Stimulated activated CD4-positive, alpha-beta T cell treated with anti-CD3 and anti-CD28 coated beads, TNF-alpha, amount 100 ng/mL, for 24 hours (primary cell): ENCODE data around the gene TMEM62.
"Not testable (repeated sequence)": the region's sequence is repeated elsewhere in the genome, so short reads cannot be mapped to it uniquely, and the experiment has no call there.

Experiments
- DNase-seq, 3 experiments: peaks; one replicate each; pipeline ENCODE4 v3.0.0-alpha.2; 2020; ENCODE audit warnings: low read depth in 3 of 3

Gene TMEM62

DNA sequence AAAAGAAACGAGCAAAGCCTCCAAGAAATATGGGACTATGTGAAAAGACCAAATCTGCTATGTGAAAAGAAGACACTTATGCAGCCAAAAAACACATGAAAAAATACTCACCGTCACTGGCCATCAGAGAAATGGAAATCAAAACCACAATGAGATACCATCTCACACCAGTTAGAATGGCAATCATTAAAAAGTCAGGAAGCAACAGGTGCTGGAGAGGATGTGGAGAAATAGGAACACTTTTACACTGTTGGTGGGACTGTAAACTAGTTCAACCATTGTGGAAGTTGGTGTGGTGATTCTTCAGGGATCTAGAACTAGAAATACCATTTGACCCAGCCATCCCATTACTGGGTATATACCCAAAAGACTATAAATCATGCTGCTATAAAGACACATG, 43.8 kb downstream of the TMEM62 start:
- not testable (repeated sequence) for DNase-seq

DNA sequence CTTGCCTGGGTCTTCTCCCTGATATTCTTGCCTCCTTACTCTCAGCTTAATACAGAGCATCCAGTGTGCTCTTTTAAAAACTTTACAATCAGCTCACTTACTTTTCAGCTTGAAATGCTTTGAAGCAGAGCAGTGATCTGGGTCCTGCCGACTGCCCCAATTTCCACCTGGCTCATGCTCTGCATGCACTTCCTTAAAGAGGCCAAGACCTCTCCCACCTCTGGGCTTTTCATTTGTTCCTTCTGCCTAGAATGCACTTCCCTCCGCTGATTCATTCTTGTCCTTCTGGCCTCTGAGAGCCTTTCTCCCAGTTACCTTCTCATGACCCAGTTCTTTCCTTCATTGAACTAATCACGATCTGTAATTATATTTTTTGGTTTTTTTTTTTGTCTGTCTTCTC, 49.9 kb downstream of the TMEM62 start:
- no peak for DNase-seq

DNA sequence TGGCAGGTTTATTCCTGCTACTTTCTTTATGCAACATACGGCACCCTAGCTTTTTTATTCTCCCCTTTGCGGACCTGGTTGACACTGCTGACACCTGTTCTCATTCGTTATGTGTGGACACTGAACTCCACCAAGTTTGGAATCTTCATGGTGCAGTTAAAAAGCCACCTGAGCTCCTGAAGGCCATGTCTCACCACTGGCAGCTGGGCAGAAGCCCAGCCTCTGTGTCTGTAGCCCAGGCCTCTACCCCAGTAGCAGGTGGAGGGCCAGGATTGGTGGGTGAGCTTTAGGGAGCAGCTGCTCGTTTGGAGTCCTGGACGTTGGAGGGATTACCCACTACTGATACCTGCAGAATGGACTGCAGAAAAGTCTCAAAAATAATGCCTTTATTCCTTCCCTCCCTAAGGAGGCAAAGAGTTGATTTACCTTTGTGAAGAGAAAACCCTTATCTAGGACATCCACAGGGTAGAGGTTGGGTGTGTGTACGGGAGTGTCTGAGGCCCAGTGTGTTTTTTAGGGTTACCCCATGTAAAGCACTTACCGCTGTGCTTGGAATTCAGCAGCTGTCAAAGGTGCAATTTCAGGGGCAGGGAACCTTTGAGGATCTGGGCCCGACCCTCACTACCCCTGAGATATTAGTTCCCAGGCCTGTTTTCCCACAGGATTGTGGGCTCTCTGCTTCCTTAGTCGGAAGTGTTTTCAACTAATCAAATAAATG, 51.2 kb downstream of the TMEM62 start:
- no peak for DNase-seq

DNA sequence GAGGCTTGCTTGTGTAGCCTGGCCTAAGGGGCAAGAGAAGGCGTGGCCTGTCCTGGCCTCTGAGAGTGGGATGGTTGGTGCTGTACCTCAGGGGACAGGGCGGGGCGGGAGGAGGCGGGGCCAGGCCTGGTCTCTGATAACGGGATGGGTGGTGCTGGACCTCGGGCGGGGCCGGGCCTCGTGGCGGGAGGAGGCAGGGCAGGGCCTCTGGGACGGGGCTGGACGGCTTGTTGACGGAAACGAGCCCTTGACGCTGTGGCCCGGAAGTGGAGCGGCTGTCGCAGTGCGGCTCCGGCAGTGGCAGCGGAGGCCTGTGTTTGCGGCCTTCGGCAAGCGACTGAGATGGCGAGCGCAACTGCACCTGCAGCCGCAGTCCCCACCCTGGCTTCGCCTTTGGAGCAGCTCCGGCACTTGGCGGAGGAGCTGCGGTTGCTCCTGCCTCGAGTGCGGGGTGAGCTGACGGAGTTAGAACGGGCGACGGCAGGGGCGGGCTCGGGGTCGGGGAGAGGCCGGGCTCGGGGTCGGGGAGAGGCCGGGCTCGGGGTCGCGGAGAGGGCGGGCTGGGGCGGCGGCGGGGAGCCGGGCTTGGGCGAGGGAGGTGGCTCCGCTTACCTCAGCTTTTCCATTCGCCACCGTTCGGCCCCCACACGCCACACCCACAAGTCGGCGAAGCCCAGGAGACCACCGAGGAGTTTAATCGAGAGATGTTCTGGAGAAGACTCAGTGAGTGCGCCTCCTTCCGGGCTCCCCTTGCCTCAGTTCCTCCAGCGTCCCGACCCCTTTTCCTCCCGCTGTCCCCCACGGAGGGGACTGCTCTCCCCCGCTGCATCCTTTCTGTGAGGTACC, 52.0 kb downstream of the TMEM62 start, which contains the start of gene CCNDBP1:
Gene CCNDBP1 (plus strand): TSS at position 247 of the 846 bp plus-strand sequence. CDS start 96 bp downstream, at position 343.
- peak; percentile 73 to 95 (median 80) for DNase-seq

DNA sequence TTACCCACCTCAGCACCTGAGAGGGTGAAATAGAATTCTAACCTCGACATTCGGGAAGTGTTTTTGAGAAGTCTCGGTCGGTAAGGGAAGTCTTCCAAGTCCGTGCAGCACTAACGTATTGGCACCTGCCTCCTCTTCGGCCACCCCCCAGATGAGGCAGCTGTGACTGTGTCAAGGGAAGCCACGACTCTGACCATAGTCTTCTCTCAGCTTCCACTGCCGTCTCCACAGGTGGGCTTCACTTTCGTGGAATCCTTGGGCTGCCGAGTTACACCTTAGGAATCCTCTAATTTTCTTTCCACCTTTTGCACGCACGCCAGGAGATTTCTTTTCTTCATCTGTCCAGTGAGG, 52.6 kb downstream of the TMEM62 start:
- DNase-seq: no peak

DNA sequence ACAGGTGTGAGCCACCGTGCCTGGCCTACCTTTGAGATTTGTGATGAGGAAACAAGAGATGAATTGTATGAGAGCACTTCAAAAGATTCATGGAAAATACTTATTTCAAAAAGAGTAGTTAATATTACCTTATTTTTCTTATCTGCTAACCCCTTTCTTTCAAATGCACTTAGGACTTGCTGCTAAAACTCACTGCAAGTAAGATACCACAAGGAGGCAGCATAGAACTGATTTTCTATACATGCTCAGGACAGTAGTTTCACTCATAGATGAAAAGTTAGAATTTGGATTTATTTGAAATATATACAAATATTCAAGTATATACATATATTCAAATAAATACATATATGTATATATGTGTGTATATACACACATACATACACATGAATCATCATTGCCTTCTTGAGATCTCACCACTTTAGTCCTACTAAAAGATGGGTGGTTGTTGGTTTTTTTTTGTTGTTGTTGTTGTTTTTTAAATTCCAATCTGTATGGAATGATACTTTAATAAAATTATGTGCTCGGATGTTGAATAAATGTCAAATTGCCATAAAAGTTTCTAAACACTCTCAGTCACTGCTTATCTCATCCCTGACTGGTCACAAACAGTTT, 54.3 kb downstream of the TMEM62 start:
- no peak for DNase-seq

DNA sequence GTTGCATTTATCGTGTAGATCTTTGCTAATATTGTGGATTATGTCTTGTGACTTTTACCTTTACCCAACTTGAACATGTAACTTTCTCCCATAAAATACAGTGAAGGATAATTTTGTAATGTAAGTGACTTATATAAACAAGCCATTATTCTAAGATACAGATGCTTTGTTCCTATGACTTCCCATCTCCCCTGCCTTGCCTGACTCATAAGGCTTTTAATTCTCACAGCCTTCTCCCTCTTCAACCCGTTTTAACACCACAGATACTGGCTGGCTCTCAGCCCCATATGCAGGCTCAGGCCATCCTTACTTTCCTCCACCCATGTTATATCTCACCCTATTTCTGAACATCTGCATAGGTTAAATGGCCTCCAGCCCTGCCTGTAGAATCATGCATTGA, 55.9 kb downstream of the TMEM62 start:
- no peak for DNase-seq

DNA sequence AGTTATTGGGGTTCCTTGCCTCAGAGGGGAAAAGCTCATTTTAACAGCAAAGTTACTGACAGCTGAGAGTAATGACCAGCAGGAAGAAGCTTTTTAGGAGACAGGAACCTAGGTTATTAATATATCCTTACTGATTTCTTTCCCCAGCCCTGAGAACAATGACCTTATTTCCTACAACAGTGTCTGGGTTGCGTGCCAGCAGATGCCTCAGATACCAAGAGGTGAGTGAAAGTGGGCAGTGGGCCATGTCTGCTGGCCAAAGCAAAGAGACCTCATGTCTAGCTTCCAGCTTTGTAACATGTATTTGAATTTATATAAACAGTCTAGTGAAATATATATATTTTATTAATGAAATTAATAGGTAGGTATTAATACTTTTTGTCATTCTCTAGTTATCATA, 56.8 kb downstream of the TMEM62 start:
- no peak for DNase-seq

DNA sequence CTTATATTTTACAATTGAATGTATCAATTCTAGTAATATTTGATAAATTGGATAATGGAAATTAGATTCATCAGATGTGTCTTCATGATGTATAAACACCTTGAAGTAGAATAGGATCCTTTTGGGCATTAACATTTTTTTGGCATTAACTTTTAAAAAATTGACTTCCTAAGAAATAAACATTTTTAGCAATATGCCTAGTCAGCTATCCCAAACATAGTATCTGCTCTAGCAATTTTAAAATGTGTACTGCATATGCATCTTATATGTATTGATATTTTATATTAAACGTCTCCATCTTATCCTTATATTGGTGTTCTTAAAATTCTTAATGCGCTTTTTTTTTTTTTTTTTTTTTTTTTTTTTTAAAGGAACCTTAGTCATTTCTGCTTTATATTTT, 60.3 kb downstream of the TMEM62 start:
- no peak for DNase-seq

DNA sequence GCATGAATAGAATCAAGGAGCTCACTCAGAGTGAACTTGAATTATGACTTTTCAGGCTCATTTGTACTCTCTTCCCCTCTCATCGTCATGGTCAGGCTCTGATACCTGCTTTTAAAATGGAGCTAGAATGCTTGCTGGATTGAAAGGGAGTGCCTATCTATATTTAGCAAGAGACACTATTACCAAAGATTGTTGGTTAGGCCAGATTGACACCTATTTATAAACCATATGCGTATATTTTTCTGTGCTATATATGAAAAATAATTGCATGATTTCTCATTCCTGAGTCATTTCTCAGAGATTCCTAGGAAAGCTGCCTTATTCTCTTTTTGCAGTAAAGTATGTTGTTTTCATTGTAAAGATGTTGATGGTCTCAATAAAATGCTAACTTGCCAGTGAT, 61.4 kb downstream of the TMEM62 start:
- DNase-seq: no peak

DNA sequence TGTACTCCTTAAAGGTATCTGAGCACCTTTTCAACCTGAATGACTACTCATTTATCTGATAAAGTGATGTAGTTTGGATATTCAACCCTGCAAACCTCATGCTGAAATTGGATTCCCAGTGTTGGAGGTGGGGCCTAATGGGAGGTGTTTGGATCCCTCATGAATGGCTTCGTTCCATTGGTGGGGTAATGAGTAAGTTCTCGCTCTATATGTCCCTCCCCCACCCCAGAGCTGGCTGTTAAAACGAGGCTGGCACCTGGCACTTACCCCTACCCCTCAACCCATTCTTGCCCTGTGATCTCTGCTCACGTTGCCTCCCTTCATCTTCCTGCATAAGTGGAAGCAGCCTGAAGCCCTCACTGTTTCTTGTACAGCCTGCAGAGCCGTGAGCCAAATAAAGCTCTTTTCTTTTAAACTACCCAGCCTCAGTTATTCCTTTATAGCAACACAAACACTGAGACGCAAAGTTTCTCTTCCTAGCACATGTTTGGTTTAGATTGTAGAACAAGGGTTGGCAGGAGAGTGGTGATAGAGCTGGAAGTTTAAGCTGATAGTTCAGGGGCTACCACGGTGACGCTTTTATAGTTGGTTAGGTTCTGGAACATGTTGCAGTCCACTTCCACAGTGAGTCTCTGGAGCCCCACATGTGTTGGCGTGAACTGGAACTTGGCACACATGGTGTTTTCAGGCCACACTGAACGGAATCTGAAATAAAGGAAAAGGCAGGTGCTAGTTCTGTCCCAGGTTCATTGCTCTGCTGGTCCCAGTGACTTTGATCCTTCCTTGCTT, 63.6 kb downstream of the TMEM62 start:
- DNase-seq: no peak

DNA sequence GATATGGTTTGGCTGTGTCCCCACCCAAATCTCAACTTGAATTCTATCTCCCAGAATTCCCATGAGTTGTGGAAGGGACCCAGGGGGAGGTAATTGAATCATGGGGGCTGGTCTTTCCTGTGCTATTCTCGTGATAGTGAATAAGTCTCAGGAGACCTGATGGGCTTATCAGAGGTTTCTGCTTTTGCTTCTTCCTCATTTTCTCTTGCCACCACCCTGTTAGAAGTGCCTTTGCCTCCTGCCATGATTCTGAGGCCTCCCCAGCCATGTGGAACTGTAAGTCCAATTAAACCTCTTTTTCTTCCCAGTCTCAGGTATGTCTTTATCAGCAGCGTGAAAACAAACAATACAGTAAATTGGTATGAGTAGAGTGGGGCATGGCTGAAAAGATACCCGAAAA, 64.4 kb downstream of the TMEM62 start:
- DNase-seq: not testable (repeated sequence)

DNA sequence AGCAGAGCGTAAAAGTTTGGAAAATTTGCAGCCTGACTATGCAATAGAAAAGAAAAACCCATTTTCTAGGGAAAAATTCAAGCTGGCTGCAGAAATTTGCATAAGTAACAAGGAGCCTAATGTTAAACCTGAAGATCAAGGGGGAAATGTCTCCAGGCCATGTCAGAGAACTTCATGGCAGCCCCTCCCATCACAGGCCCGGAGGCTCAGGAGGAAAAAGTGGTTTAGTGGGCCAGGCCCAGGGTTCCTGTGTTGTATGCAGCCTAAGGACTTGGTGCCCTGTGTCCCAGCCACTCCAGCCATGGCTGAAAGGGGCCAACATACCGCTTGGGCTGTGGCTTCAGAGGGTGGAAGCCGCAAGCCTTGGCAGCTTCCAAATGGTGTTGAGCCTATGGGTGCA, 65.2 kb downstream of the TMEM62 start:
- DNase-seq: not testable (repeated sequence)

DNA sequence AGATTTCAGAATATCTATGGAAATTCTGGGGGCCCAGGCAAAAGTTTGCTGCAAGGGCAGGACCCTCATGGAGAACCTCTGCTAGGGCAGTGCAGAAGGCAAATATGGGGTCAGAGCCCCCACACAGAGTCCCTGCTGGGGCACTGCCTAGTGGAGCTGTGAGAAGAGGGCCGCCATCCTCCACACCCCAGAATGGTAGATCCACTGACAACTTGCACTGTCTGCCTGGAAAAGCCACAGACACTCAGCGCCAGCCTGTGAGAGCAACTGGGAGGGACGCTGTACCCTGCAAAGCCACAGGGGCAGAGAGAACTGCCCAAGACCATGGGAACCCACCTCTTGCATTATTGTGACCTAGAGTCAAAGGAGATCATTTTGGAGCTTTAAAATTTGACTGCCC, 65.6 kb downstream of the TMEM62 start:
- no peak for DNase-seq

DNA sequence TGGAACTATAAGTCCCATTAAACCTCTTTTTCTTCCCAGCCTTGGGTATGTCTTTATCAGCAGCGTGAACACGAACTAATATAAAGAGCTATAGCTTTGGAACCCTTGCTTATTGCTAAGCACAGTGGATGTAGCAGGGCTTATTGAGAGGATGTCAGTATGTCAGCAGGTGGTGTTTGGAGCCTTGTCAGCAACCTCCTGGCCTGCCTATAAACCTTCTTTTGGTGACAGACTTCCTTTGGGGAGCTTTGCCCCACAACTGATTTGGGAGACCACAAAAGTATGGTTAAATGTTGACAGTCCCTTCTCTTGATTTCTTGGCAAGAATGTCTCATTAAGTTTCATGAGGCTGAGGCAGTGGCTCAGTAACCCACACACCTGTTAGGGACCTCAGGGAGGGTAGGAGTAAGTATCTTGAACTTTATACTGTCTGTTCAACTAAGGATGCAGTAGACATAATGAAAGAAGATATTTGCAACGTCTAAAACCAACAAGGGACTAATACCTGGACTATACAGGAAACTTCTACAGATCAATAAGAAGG, 66.6 kb downstream of the TMEM62 start:
- DNase-seq: no peak

DNA sequence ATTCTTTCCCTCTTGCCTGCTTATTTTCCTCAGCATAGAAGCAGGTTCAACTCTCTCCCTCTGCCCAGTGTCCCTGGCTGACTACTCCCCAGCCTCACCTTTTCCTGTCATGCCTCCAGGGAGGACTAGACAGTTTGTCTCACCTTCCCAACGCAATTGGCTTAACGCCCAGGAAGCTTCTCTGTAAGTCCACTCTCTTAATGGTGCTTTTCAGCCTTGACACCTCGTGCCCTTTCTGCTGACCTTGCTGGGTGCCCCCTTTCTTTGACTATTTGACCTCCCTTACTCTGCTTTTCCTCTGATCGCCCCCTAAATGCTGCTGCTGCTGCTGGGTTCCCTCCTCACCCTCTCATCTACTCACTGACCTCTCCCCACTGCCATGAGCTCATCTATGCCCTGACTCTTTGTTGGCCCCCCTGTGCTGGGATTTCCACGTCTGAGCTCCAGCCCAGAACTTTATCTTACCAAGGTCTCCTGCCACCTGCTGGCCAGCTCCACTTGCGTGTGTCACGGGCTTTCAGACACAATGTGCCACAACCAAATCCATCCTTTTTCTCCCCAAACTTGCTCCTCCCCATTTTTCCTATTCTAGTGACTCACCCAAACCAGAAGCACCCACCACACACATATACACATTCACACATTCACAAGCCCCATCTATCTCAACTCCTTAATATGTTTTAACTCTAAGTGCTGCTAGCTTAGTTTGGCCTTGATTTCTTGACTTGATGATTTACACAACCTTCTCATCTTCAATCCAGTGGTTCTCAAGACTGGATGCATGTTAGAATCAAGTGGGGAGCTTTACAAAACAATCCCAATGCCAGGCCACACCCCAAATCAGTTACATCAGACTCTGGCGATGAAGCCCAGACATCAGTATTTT, 70.9 kb downstream of the TMEM62 start:
- peak in 2 of 3 experiments; percentile 8 to 42 for DNase-seq

DNA sequence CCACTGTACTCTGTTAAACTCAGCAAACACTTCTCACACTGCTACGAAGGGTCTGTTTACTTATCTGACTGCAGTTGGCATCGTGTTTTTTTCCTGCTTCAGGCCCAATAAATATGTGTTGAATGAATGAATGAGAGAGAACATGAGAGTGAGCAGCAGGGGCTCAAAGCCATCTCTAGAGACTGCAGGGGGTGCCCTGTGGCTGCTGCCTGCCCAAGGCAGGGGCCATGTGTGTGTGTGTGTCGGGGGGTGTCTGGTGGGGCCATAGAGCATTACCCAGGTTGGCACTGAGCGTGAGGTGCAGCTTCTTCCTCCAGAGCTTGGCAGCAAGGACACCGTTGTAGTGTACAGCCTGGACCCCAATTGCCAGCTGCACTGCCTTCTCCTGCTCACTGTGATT, 72.7 kb downstream of the TMEM62 start:
- DNase-seq: no peak

DNA sequence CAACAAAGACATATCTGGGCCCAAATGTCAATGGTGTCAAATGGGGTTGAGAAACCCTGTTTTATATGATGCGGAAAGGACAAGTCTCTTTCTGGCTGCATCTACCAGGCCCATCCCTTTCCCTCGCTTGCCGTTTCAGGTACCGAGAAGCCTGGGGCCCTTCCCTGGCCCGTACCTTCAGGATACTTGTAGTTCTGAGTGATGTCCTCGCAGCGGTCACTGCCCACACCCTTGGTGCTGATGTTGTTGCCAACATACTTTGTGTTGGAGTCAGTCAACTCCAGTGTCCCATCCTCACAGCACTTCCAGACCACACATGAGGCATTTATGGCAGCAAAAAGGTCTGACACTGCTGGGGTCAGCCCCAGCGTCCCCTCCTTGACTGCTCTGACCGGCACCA, 73.6 kb downstream of the TMEM62 start:
- no peak for DNase-seq

DNA sequence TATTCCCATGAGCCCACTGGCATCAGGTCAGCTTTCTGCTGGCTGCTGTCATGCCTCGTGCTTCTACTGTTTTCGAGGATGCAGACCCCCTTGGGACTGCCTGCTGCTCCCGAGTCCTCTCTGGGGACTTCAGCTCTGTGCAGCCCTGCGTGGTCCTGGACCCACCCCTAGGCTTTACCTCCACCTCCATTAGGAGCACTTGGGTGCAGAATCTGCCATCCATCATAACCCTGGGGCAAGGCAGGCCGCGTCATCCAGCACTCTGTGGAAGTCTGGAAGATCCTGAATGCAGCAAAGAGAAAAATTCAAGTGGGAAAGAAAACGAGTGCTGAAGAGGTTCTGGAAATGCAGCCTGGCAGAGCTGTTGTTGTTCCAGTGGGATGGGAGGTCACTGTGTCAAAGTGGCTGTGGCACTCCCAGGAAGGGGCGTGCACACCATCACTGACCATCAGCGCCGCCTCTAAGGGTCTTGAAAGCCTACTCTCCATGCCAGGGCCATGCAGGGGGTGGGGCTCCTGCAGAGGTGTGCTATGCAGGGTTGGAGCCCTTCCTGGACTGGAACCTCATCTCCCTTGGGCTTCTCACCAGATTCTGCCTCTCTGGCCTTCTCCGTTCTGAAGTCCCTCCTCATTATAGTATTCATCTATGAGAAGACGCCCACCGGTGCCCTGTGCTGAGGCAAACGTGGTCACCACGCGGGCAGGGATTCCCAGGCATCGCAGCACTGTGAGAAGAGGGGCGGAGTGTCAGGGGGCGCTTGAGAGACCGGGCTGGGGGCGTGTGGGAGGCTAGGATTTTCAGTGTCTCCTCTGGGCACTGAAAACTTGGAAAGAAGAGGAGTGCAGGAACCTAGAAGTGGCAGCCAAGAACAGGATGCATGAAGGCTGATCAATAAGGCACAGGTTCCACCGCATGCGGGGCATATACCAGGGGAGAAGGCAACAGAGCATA, 74.9 kb downstream of the TMEM62 start:
- DNase-seq: no peak
